Parathyroid adenoma (tissue), 2 donors: ENCODE measurements around the gene ZMYND15.
A peak's percentile ranks its signal among the peaks of the same experiment; 100 is the strongest.

ENCODE experiments used
- H2AFZ ChIP-seq: fragments of 300-600 bp; sonication (generic); one replicate; pipeline ENCODE4 v1.7.0; 2017; ENCODE audit warnings: antibody characterized with exemption, mild to moderate bottlenecking
- H3K27ac ChIP-seq: fragments of 300-600 bp; sonication (generic); one replicate; pipeline ENCODE4 v1.7.0; 2017
- H3K27me3 ChIP-seq: fragments of 300-600 bp; sonication (generic); one replicate; pipeline ENCODE4 v1.7.0; 2017; ENCODE audit warnings: low read length; ENCODE audit not compliant: control insufficient read depth, insufficient read depth
- H3K36me3 ChIP-seq: fragments of 300-600 bp; sonication (generic); one replicate; pipeline ENCODE4 v1.7.0; 2017; ENCODE audit warnings: low read length; ENCODE audit not compliant: control insufficient read depth, insufficient read depth
- H3K4me1 ChIP-seq: fragments of 300-600 bp; sonication (generic); one replicate; pipeline ENCODE4 v1.7.0; 2017; ENCODE audit warnings: control low read depth
- H3K4me2 ChIP-seq: fragments of 300-600 bp; sonication (generic); one replicate; pipeline ENCODE4 v1.7.0; 2017; ENCODE audit warnings: low read length
- H3K4me3 ChIP-seq: fragments of 300-600 bp; sonication (generic); one replicate; pipeline ENCODE4 v1.7.0; 2017; ENCODE audit warnings: low read depth, low read length
- H3K79me2 ChIP-seq: fragments of 300-600 bp; sonication (generic); one replicate; pipeline ENCODE4 v1.7.0; 2017; ENCODE audit warnings: control low read depth
- H3K9ac ChIP-seq: fragments of 300-600 bp; sonication (generic); one replicate; pipeline ENCODE4 v1.7.0; 2017; ENCODE audit warnings: mild to moderate bottlenecking
- H3K9me3 ChIP-seq: fragments of 300-600 bp; sonication (generic); one replicate; pipeline ENCODE4 v1.7.0; 2017; ENCODE audit warnings: low read length; ENCODE audit not compliant: control insufficient read depth
- TF ChIP-seq, protein P1 (sequence below): fragments of 300-600 bp; sonication (generic); IDR thresholded peaks from one replicate; pipeline ENCODE4 v1.7.0; 2017; ENCODE audit warnings: antibody characterized with exemption, mild to moderate bottlenecking
- donor health status: primary hyperparathyroidism.

ZMYND15 gene

DNA sequence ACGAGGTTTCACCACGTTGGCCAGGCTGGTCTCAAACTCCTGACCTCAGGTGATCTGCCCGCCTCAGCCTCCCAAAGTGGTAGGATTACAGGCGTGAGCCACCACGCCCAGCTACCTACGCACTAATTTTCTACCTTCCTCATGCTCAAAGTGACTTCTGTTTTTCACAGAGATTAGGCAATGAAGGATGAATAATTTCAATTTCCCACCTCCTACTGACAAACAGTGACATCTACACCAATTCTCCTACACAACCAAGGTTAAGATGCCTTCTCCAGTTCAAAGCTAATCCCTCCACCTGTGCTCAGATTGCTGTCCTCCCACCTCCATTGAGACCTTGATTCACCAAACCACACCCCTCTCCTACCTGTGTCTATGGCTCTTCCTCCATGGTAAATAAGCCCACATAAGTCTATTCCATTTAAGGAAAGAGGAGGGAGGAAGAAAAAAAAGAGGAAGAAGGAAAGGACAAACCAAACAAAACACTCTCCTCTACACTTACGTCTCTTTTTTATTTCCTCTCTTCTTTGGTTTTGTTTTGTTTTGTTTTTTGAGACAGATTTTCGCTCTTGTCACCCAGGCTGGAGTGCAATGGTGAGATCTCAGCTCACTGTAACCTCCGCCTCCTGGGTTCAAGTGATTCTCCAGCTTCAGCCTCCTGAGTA is 13.9 kb upstream of the ZMYND15 start:
- Histone ChIP-seq H3K27ac (no peak overlapping the region), H3K9me3 (no peaks in the 10 kb centered on the region), H3K36me3 (no peaks in the 10 kb centered on the region), H3K4me2 (no peak overlapping the region), H3K4me1 (no peaks in the 10 kb centered on the region), H2AFZ (no peak overlapping the region), H3K4me3 (no peak overlapping the region), H3K27me3 (no peaks in the 10 kb centered on the region), H3K79me2 (no peaks in the 10 kb centered on the region), H3K9ac (no peak overlapping the region)
- TF ChIP-seq, protein P1, sequence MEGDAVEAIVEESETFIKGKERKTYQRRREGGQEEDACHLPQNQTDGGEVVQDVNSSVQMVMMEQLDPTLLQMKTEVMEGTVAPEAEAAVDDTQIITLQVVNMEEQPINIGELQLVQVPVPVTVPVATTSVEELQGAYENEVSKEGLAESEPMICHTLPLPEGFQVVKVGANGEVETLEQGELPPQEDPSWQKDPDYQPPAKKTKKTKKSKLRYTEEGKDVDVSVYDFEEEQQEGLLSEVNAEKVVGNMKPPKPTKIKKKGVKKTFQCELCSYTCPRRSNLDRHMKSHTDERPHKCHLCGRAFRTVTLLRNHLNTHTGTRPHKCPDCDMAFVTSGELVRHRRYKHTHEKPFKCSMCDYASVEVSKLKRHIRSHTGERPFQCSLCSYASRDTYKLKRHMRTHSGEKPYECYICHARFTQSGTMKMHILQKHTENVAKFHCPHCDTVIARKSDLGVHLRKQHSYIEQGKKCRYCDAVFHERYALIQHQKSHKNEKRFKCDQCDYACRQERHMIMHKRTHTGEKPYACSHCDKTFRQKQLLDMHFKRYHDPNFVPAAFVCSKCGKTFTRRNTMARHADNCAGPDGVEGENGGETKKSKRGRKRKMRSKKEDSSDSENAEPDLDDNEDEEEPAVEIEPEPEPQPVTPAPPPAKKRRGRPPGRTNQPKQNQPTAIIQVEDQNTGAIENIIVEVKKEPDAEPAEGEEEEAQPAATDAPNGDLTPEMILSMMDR, result no peak

DNA sequence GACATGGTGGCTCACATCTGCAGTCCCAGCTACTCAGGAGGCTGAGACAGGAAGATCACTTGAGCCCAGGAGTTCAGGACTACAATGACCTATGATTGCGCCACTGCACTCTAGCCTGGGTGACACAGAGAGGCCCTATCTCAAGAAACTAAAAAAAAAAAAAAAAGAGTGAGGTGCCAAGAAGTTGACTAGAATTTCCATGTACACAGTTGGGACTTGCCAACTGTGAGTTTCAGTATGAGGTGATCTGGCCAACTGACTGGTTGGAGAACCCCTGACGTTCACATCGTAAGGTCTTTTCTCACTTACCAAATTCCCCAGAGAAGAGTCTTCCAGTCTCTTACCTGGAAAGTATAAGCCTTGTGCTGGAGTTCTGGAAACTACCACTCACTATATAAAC is 11.5 kb upstream of the ZMYND15 start:
- no peaks in the 10 kb centered on the region for H3K27me3 ChIP-seq
- H3K36me3 ChIP-seq, result no peaks in the 10 kb centered on the region
- H3K9ac ChIP-seq, result no peak overlapping the region

DNA sequence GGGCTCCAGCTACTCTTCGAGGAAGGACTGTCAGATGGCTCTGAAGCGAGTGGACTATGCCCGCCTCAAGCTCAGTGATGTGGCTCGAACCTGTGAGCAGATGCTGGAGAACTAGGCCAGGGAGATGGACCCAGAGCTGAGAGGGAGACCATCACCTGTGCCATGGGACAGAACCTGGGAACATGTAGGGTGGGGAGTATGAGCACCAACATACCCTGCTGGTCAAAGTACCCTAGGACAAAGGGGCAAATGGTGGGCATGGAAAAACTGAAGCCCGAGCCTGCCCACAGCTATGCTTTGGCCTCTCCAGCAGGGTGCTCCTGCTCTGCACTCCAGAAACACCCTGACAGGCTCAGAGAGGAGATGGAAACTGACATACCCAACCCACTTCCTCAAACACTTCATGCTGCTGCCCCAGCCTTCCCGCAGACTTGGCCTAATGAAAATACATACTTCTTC is 6.5 kb upstream of the ZMYND15 start:
- Histone ChIP-seq H3K27me3 (no peaks in the 10 kb centered on the region), H3K9ac (no peak overlapping the region), H3K27ac (peak overlapping the region; percentile 6)

More for the DNA sequence above, 11.5 kb upstream of the ZMYND15 start:
- H2AFZ ChIP-seq, result no peak overlapping the region
- H3K4me1 ChIP-seq, result no peaks in the 10 kb centered on the region
- no peaks in the 10 kb centered on the region for H3K9me3 ChIP-seq
- H3K79me2 ChIP-seq, result no peaks in the 10 kb centered on the region
- H3K4me2 ChIP-seq, result no peak overlapping the region
- no peak overlapping the region for H3K4me3 ChIP-seq
- TF ChIP-seq, protein P1, result no peak
- no peak overlapping the region for H3K27ac ChIP-seq

DNA sequence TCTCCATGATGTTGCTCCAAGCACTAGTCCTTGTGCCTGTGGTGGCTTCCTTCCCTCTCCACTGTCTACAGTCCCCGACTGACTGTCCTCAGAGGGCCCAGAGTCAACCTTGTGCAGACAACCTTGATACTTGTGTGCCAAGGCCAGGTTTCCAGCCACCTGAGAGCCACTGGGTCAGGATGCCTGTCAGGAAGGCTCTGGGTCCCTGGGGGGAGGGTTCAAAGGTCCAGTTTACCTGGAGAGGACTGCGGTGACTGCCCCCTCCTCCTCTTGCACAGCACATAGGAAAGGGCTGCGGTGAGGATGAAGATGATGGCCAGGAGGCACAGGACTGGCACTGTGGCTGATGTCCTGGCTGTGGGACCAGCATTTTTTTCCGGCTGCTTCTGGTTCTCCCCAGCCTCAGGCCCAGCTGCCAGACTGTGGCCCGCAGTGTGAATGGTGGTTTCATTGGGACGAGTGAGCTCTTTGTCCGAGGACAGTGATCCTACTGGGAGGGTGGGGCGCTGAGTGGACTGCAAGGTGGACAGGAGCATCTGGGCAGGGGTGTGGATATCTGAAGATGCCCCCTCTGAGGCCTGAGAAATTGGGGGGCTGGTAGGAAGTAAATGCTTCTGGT is 4.7 kb upstream of the ZMYND15 start:
- H3K4me2 ChIP-seq, result no peak overlapping the region
- peaks cover 5% of the 10 kb centered on the region for H3K4me1 ChIP-seq
- H3K27me3 ChIP-seq, result no peaks in the 10 kb centered on the region
- H3K9me3 ChIP-seq, result no peaks in the 10 kb centered on the region
- H3K4me3 ChIP-seq, result no peak overlapping the region
- H3K79me2 ChIP-seq, result no peaks in the 10 kb centered on the region
- H3K36me3 ChIP-seq, result no peaks in the 10 kb centered on the region
- no peak overlapping the region for H3K27ac ChIP-seq
- H2AFZ ChIP-seq, result no peak overlapping the region
- TF ChIP-seq, protein P1, result no peak
- no peak overlapping the region for H3K9ac ChIP-seq

More for the DNA sequence above, 6.5 kb upstream of the ZMYND15 start:
- Histone ChIP-seq H2AFZ (no peak overlapping the region), H3K9me3 (no peaks in the 10 kb centered on the region), H3K79me2 (no peaks in the 10 kb centered on the region), H3K4me3 (no peak overlapping the region), H3K4me1 (no peaks in the 10 kb centered on the region), H3K36me3 (no peaks in the 10 kb centered on the region), H3K4me2 (no peak overlapping the region)
- TF ChIP-seq, protein P1, result no peak
